ENCODE data around the gene AHSA1. TPM values are rescaled to one million over a fixed set of nuclear protein-coding genes. Genes with fewer than 3 reads are reported as not detected.

The AHSA1 gene
- total RNA-seq, 1 experiment from 2014 or later: 375 TPM

GRCh38 chr14:77485901-77486678 is 28.2 kb downstream of the AHSA1 start:
- Histone ChIP-seq H3K27me3 (replicated peaks; ENCODE audit: insufficient read depth, low read depth, low read length, poor library complexity) (no peaks in the 10 kb centered on the region), H3K4me3 (ENCODE audit: low read depth, low read length, poor library complexity, severe bottlenecking) (no peak overlapping the region), H3K27ac (ENCODE audit: low read depth, low read length, poor library complexity, severe bottlenecking) (no peak overlapping the region), H3K4me1 (ENCODE audit: insufficient read depth, low read length, poor library complexity, severe bottlenecking) (no peaks in the 10 kb centered on the region), H3K9me3 (ENCODE audit: low read depth, low read length, poor library complexity, severe bottlenecking) (no peaks in the 10 kb centered on the region), H3K36me3 (ENCODE audit: insufficient read depth, low read length, poor library complexity, severe bottlenecking) (no peaks in the 10 kb centered on the region)
- POLR2A ChIA-PET (ENCODE audit: low non-redundant PET): no interaction called here
- TF ChIP-seq EZH2 (IDR thresholded peaks at IDR 0.05; ENCODE audit: borderline replicate concordance, low read depth, low read length, poor library complexity, severe bottlenecking) (no peak), CTCF (conservative IDR thresholded peaks at IDR 0.05; ENCODE audit: low read depth, low read length) (no peak)
- CTCF ChIA-PET: no interaction called here
- DNase-seq (ENCODE audit: low spot score): no peak
- no TSS peak for BruUV-seq (replicated peaks)
- intact Hi-C loops (cut with micrococcal nuclease; ENCODE audit: unreplicated experiment): no loop called here

- no peak for DNase-seq (ENCODE audit: low spot score)
- CTCF ChIA-PET: no interaction called here
Observed at GRCh38 chr14:77488558-77488957, 30.7 kb downstream of the AHSA1 start.

GRCh38 chr14:77489041-77489440 is 31.1 kb downstream of the AHSA1 start:
- H3K4me1 ChIP-seq (ENCODE audit: insufficient read depth, low read length, poor library complexity, severe bottlenecking): no peaks in the 10 kb centered on the region
- TF ChIP-seq CTCF (conservative IDR thresholded peaks at IDR 0.05; ENCODE audit: low read depth, low read length) (no peak), EZH2 (IDR thresholded peaks at IDR 0.05; ENCODE audit: borderline replicate concordance, low read depth, low read length, poor library complexity, severe bottlenecking) (no peak)
- no peaks in the 10 kb centered on the region for H3K36me3 ChIP-seq (ENCODE audit: insufficient read depth, low read length, poor library complexity, severe bottlenecking)
- no TSS peak for BruUV-seq (replicated peaks)
- CTCF ChIA-PET: no interaction called here
- no peak overlapping the region for H3K27ac ChIP-seq (ENCODE audit: low read depth, low read length, poor library complexity, severe bottlenecking)
- intact Hi-C loops (cut with micrococcal nuclease; ENCODE audit: unreplicated experiment): no loop called here
- POLR2A ChIA-PET (ENCODE audit: low non-redundant PET): no interaction called here
- no peak for DNase-seq (ENCODE audit: low spot score)
- H3K4me3 ChIP-seq (ENCODE audit: low read depth, low read length, poor library complexity, severe bottlenecking): no peak overlapping the region
- no peaks in the 10 kb centered on the region for H3K27me3 ChIP-seq (replicated peaks; ENCODE audit: insufficient read depth, low read depth, low read length, poor library complexity)
- no peaks in the 10 kb centered on the region for H3K9me3 ChIP-seq (ENCODE audit: low read depth, low read length, poor library complexity, severe bottlenecking)

More at GRCh38 chr14:77488558-77488957, 30.7 kb downstream of the AHSA1 start:
- TF ChIP-seq EZH2 (IDR thresholded peaks at IDR 0.05; ENCODE audit: borderline replicate concordance, low read depth, low read length, poor library complexity, severe bottlenecking): no peak
- no peak for TF ChIP-seq CTCF (conservative IDR thresholded peaks at IDR 0.05; ENCODE audit: low read depth, low read length)
- no TSS peak for BruUV-seq (replicated peaks)
- Histone ChIP-seq H3K9me3 (ENCODE audit: low read depth, low read length, poor library complexity, severe bottlenecking) (no peaks in the 10 kb centered on the region), H3K27ac (ENCODE audit: low read depth, low read length, poor library complexity, severe bottlenecking) (no peak overlapping the region), H3K4me1 (ENCODE audit: insufficient read depth, low read length, poor library complexity, severe bottlenecking) (no peaks in the 10 kb centered on the region), H3K36me3 (ENCODE audit: insufficient read depth, low read length, poor library complexity, severe bottlenecking) (no peaks in the 10 kb centered on the region), H3K4me3 (ENCODE audit: low read depth, low read length, poor library complexity, severe bottlenecking) (no peak overlapping the region), H3K27me3 (replicated peaks; ENCODE audit: insufficient read depth, low read depth, low read length, poor library complexity) (no peaks in the 10 kb centered on the region)
- intact Hi-C loops (cut with micrococcal nuclease; ENCODE audit: unreplicated experiment): no loop called here
- POLR2A ChIA-PET (ENCODE audit: low non-redundant PET): no interaction called here

All from A673 (cell line).